Mesothelial cell of epicardium (in vitro differentiated cells): Measurements from ENCODE around the gene TIMM21. TPM values are rescaled to one million over a fixed set of nuclear protein-coding genes. Genes with fewer than 3 reads are reported as not detected.

Experiments
- DNase-seq, 2 experiments: peaks; one replicate each; pipeline ENCODE4 v3.0.0; 2021; ENCODE audit warnings: low spot score in 2 of 2; ENCODE audit not compliant: unreplicated experiment in 2 of 2
- H3K27ac Mint-ChIP-seq: 2 replicates; pipeline ENCODE4 v1.8.0; 2021; ENCODE audit warnings: mixed read lengths
- H3K27me3 Mint-ChIP-seq: 2 replicates; pipeline ENCODE4 v1.8.0; 2021; ENCODE audit warnings: low read depth, mixed read lengths
- H3K36me3 Mint-ChIP-seq: 2 replicates; pipeline ENCODE4 v1.8.0; 2021; ENCODE audit warnings: mixed read lengths
- H3K4me1 Mint-ChIP-seq: 2 replicates; pipeline ENCODE4 v1.8.0; 2021; ENCODE audit warnings: mixed read lengths
- H3K4me3 Mint-ChIP-seq: 2 replicates; pipeline ENCODE4 v1.8.0; 2021; ENCODE audit warnings: mild to moderate bottlenecking, moderate library complexity, mixed read lengths
- H3K9me3 Mint-ChIP-seq: 2 replicates; pipeline ENCODE4 v1.8.0; 2021; ENCODE audit warnings: mixed read lengths
- total RNA-seq: library from RNA; stranded (reverse); gene quantifications from 3 replicates; pipeline ENCODE4 v1.2.1, GENCODE V29; 2021
- TF ChIP-seq, protein P1 (sequence below): fragments of 200-600 bp; sonication (generic); IDR thresholded peaks from one replicate; pipeline ENCODE4 v1.5.0; 2021; ENCODE audit warnings: antibody characterized with exemption; ENCODE audit not compliant: unreplicated experiment

The TIMM21 gene, protein sequence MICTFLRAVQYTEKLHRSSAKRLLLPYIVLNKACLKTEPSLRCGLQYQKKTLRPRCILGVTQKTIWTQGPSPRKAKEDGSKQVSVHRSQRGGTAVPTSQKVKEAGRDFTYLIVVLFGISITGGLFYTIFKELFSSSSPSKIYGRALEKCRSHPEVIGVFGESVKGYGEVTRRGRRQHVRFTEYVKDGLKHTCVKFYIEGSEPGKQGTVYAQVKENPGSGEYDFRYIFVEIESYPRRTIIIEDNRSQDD
- total RNA-seq: 22.8 to 24.4 TPM (median 24.0 TPM) in 3 replicates

DNA sequence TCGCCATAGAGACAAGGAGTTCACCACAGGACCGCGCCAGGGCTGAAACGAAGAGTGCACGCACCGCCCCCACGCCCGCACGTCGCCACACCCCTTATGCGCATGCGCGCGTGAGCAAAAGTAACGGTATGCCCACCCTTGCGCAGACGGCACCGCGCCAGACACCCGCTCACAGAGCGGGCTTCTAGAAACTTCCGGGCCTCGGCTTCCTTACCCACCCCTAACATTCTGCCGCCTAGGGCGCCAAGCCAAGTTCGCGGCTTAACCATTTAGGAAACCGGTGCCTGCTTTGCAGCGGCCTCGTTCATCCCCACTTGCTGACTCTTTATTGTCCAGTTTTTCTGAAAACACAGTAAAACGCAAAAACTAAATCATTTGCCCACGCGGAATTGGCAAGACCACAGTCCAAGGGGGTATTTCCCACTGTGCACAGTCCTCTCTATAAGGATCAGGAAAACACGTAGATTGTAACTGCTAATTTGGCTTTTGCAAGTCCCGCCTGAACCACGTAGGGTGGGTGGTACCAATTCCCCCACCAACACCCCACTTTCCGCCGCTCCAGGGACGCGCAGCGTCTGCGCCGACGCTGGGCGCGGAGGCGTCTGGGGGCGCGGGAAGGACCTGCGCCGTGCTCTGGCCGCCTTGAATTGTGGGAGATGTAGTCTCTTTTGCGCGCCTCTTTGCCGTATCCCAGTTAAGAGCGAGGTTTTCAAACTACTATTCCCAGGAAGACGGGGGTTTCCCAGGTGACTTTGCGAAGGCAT is at the start of gene TIMM21, which contains the start of gene FBXO15:
Gene TIMM21 (plus strand): TSS at position 745 of the 764 bp plus-strand sequence. CDS start 286 bp downstream, outside the sequence.
Gene FBXO15 (minus strand): TSS at position 56 of the 764 bp plus-strand sequence. CDS start 49 bp downstream, at position 7.
- H3K36me3 Mint-ChIP-seq: no peaks in the 10 kb centered on the region
- TF ChIP-seq, protein P1, sequence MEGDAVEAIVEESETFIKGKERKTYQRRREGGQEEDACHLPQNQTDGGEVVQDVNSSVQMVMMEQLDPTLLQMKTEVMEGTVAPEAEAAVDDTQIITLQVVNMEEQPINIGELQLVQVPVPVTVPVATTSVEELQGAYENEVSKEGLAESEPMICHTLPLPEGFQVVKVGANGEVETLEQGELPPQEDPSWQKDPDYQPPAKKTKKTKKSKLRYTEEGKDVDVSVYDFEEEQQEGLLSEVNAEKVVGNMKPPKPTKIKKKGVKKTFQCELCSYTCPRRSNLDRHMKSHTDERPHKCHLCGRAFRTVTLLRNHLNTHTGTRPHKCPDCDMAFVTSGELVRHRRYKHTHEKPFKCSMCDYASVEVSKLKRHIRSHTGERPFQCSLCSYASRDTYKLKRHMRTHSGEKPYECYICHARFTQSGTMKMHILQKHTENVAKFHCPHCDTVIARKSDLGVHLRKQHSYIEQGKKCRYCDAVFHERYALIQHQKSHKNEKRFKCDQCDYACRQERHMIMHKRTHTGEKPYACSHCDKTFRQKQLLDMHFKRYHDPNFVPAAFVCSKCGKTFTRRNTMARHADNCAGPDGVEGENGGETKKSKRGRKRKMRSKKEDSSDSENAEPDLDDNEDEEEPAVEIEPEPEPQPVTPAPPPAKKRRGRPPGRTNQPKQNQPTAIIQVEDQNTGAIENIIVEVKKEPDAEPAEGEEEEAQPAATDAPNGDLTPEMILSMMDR: no peak
- no peaks in the 10 kb centered on the region for H3K9me3 Mint-ChIP-seq
- peak within 1 kb of the TSS; percentile 99 for H3K4me3 Mint-ChIP-seq
- no peaks in the 10 kb centered on the region for H3K27me3 Mint-ChIP-seq
- H3K4me1 Mint-ChIP-seq: peaks cover 34% of the 10 kb centered on the region
- DNase-seq: peak; percentile 92 to 97
- peak within 1 kb of the TSS; percentile 97 for H3K27ac Mint-ChIP-seq

DNA sequence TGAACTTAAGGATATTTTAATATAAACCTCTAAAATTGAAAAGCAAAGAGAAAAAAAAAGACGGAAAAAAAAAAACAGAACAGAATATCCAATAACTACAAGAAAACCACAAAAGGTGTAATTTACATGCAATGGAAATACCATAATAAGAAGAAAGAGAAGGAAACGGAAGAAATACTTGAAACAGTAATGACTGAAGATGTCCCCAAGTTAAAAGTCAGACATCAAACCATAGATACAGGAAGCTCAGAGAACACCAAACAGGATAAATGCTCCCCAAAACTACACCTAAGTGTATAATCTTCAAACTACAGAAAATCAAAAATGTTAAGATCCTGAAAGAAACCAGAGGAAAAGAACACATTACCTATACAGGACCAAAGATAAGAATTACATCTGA is 39.9 kb upstream of the TIMM21 start:
- TF ChIP-seq, protein P1: no peak
- no peak for DNase-seq
- peaks cover 1% of the 10 kb centered on the region for H3K36me3 Mint-ChIP-seq
- H3K27ac Mint-ChIP-seq: no peak overlapping the region
- H3K9me3 Mint-ChIP-seq: peaks cover 45% of the 10 kb centered on the region
- H3K4me1 Mint-ChIP-seq: no peaks in the 10 kb centered on the region
- no peak overlapping the region for H3K4me3 Mint-ChIP-seq
- H3K27me3 Mint-ChIP-seq: peaks cover 5% of the 10 kb centered on the region

DNA sequence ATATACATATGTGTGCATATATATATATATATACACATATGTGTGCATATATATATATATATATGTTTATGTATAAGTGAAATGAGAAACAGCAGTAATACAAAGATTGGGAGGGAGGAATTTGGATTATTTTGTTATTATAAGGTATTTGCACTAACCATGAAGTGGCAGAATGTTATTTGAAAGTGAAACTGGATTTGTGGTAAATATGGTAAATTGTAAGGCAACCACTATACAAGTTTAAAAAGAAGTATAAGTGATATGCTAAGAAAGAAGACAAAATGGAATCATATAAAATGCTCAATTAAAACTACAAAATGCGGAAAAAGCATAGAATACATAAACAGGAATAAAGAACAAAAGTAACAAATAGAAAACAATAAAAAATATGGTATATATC is 38.2 kb upstream of the TIMM21 start:
- DNase-seq: no peak
- H3K9me3 Mint-ChIP-seq: peaks cover 37% of the 10 kb centered on the region
- no peaks in the 10 kb centered on the region for H3K27me3 Mint-ChIP-seq
- H3K36me3 Mint-ChIP-seq: peaks cover 1% of the 10 kb centered on the region
- no peak overlapping the region for H3K4me3 Mint-ChIP-seq
- H3K4me1 Mint-ChIP-seq: peaks cover 4% of the 10 kb centered on the region
- TF ChIP-seq, protein P1: no peak
- no peak overlapping the region for H3K27ac Mint-ChIP-seq

DNA sequence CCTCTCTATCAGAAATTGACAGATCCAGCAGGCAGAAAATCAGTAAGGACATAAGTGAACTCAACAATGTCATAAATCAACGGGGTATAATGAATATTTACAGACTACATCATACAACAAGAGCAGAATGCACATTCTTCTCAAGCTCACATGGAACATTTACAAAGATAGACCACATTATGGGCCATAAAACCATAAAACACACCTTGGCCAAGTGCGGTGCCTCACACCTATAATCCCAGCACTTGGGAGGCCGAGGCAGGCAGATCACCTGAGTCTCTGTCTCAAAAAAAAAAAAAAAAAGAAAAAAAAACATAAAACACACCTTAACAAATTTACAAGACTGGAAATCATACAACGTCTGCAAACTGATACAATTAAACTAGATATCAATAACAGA is 37.3 kb upstream of the TIMM21 start:
- H3K27me3 Mint-ChIP-seq: no peaks in the 10 kb centered on the region
- peaks cover 4% of the 10 kb centered on the region for H3K4me1 Mint-ChIP-seq
- peaks cover 37% of the 10 kb centered on the region for H3K9me3 Mint-ChIP-seq
- DNase-seq: no peak
- H3K36me3 Mint-ChIP-seq: peaks cover 1% of the 10 kb centered on the region
- H3K27ac Mint-ChIP-seq: no peak overlapping the region
- TF ChIP-seq, protein P1: no peak
- no peak overlapping the region for H3K4me3 Mint-ChIP-seq

DNA sequence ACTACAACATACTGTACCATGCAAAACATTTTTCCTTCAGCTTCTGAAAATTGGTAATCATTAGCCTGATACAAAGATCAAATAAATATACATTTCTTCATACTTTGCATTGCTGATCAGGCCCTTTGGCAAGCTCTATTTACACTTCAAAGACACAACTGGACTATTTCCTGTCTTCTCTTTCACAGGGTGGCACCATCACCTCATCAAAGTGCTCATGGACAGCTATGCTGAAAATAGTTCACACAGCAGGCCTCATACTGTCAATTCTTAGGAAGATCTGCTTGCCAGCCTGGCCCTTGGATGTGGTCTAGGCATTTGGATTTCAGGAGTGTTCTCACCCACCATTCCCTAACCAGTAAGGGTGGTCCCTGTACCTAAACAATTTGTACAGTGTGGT is 34.6 kb upstream of the TIMM21 start:
- TF ChIP-seq, protein P1: no peak
- Mint-ChIP-seq H3K36me3 (peaks cover 1% of the 10 kb centered on the region), H3K27ac (no peak overlapping the region), H3K27me3 (no peaks in the 10 kb centered on the region), H3K9me3 (peaks cover 27% of the 10 kb centered on the region), H3K4me3 (no peak overlapping the region), H3K4me1 (peaks cover 9% of the 10 kb centered on the region)
- DNase-seq: no peak
